GM12874 (cell line): Measurements from ENCODE around the gene UGT2A3.

Experiments
- CTCF ChIP-seq: IDR thresholded peaks from 2 replicates; pipeline ENCODE4 v1.5.1; 2011; ENCODE audit warnings: low read depth, mild to moderate bottlenecking, control low read depth, low read length, moderate library complexity; ENCODE audit not compliant: insufficient read depth

The UGT2A3 gene

GRCh38 chr4:68892861-68893260 lies 58.7 kb downstream of the UGT2A3 start:
- TF ChIP-seq CTCF, result no peak

- no peak for TF ChIP-seq CTCF
Measured at GRCh38 chr4:68891678-68892077, 59.9 kb downstream of the UGT2A3 start.

GRCh38 chr4:68885545-68885944 lies 66.1 kb downstream of the UGT2A3 start:
- no peak for TF ChIP-seq CTCF

GRCh38 chr4:68883870-68884269 lies 67.7 kb downstream of the UGT2A3 start:
- TF ChIP-seq CTCF, result no peak
